Spleen (tissue), 11 donors: ENCODE results near the gene NRIP2. TPM values are rescaled to one million over a fixed set of nuclear protein-coding genes. Genes with fewer than 3 reads are reported as not detected.

Experiments used
- DNase-seq: peaks from one replicate; pipeline ENCODE4 v3.0.0-alpha.2; 2020
- H3K27ac ChIP-seq, 8 donors: fragments of 200-600 bp; sonication (generic) in 7 of 8; 1 replicate in 4 of 8; 2 replicates in 4 of 8; pipeline versions ENCODE4 v1.5.0 to v1.8.0; 2016 to 2021; ENCODE audit warnings: inconsistent platforms in 4 of 8, mild to moderate bottlenecking in 4 of 8, moderate library complexity in 1 of 8
- H3K27me3 ChIP-seq, 7 donors: fragments of 200-600 bp; sonication (generic) in 6 of 7; replicated peaks in 1 of 7; 1 replicate in 4 of 7; 2 replicates in 3 of 7; pipeline versions ENCODE4 v1.5.0 to v1.8.0; 2016 to 2021; ENCODE audit warnings: inconsistent platforms in 3 of 7, mild to moderate bottlenecking in 1 of 7
- H3K36me3 ChIP-seq, 6 donors: fragments of 200-600 bp; sonication (generic) in 5 of 6; 1 replicate in 4 of 6; 2 replicates in 2 of 6; pipeline versions ENCODE4 v1.5.0 to v1.8.0; 2016 to 2021; ENCODE audit warnings: inconsistent platforms in 2 of 6
- H3K4me1 ChIP-seq, 6 donors: fragments of 200-600 bp; sonication (generic) in 5 of 6; 1 replicate in 3 of 6; 2 replicates in 3 of 6; pipeline versions ENCODE4 v1.5.0 to v1.8.0; 2016 to 2021; ENCODE audit warnings: inconsistent platforms in 3 of 6
- H3K4me3 ChIP-seq, 8 donors: fragments of 200-600 bp; sonication (generic) in 7 of 8; 1 replicate in 4 of 8; 2 replicates in 4 of 8; pipeline versions ENCODE4 v1.5.0 to v1.8.0; 2016 to 2021; ENCODE audit warnings: inconsistent platforms in 4 of 8, mild to moderate bottlenecking in 4 of 8, moderate library complexity in 2 of 8
- H3K9me3 ChIP-seq, 8 donors: fragments of 200-600 bp; sonication (generic) in 7 of 8; 1 replicate in 4 of 8; 2 replicates in 4 of 8; pipeline versions ENCODE4 v1.5.0 to v1.8.0; 2016 to 2021; ENCODE audit warnings: inconsistent platforms in 4 of 8
- CTCF ChIP-seq, 11 experiments: fragments of 200-600 bp in 7 of 11; fragments of 450-650 bp in 4 of 11; sonication (generic) in 4 of 11; IDR thresholded peaks in 8 of 11; conservative IDR thresholded peaks in 3 of 11; 1 replicate in 7 of 11; 2 replicates in 4 of 11; pipeline versions ENCODE4 v1.4.0 to v1.8.0; 2016 to 2021; ENCODE audit warnings: antibody characterized with exemption in 11 of 11, inconsistent platforms in 4 of 11, mild to moderate bottlenecking in 1 of 11
- POLR2A ChIP-seq, 3 donors: fragments of 450-650 bp; IDR thresholded peaks; one replicate each; pipeline ENCODE4 v1.5.1; 2017; ENCODE audit warnings: antibody characterized with exemption in 3 of 3, mild to moderate bottlenecking in 1 of 3
- POLR2AphosphoS5 ChIP-seq, 3 donors: sonication (generic); formaldehyde crosslinking; IDR thresholded peaks; one replicate each; pipeline ENCODE4 v1.5.1; 2017; ENCODE audit warnings: antibody characterized with exemption in 3 of 3
- WGBS, 5 donors: extraction: QIAGEN DNeasy Blood & Tissue Kit in 3 of 5; methylation state at CpG; one replicate each; pipeline versions ENCODE4 v1.1.5 to v1.1.7; 2013 to 2018; 5-methylcytosine and 5-hydroxymethylcytosine counted together
- intact Hi-C: fragments of 100-400 bp; cut with DNase I; formaldehyde crosslinking; loops from one replicate; pipeline ENCODE4 v1.15.0; 2023; ENCODE audit warnings: low total_unique reads
- polyA plus RNA-seq, 3 donors: library from polyadenylated mRNA; stranded (reverse); fragments of 200-250 nt; gene quantifications; one replicate each; pipeline ENCODE4 v1.2.1, GENCODE V29; 2013
- total RNA-seq, 7 donors: library from RNA; depleted of rRNA in 3 of 7; stranded (reverse); fragments of >200 nt in 3 of 7; fragmentation: NEBNext Ultra II Directional in 4 of 7; extraction: Animal tissue kit (Norgen Biotek cat#: 25700) in 4 of 7; gene quantifications; one replicate each; pipeline versions ENCODE4 v1.1.0 to v1.2.1, GENCODE V29; 2016 to 2021
- donor health status: healthy with polysubstance abuse.
- donor health status: DM: no; HTN: no; CAD: no; lungs with moderate emphysema.
- donor health status: DM: no; HTN: no; CAD: no.
- donor health status: Bipolar disorder and iron deficiency.
- donor health status: healthy.
- donor health status: DM: no; HTN: no; CAD: no.
- donor health status: DM: yes; HTN: yes; CAD: no.

Gene NRIP2
- total and polyA plus RNA-seq, 10 donors = 1.3 to 18.8 (median 10.5) TPM

GRCh38 chr12:2826721-2827515 lies 7.9 kb downstream of the NRIP2 start:
- Histone ChIP-seq H3K4me3 (no peak overlapping the region), H3K36me3 (peaks cover 5 to 100% (median 86%) of the 10 kb centered on the region in 6 donors), H3K4me1 (no peaks in the 10 kb centered on the region), H3K27ac (no peak overlapping the region), H3K27me3 (no peaks in the 10 kb centered on the region), H3K9me3 (no peaks in the 10 kb centered on the region)
- DNase-seq = no peak
- intact Hi-C loops = no loop called here
- WGBS, 5 donors = 90 to 96% (median 93%) methylated on average over 14 of the region's 14 CpGs
- no peak for TF ChIP-seq POLR2A (IDR thresholded peaks at IDR 0.05)
- no peak for TF ChIP-seq CTCF (IDR thresholded peaks at IDR 0.05 in 8 of 11, conservative IDR thresholded peaks at IDR 0.05 in 3 of 11)
- no peak for TF ChIP-seq POLR2AphosphoS5 (IDR thresholded peaks at IDR 0.05)

DNA sequence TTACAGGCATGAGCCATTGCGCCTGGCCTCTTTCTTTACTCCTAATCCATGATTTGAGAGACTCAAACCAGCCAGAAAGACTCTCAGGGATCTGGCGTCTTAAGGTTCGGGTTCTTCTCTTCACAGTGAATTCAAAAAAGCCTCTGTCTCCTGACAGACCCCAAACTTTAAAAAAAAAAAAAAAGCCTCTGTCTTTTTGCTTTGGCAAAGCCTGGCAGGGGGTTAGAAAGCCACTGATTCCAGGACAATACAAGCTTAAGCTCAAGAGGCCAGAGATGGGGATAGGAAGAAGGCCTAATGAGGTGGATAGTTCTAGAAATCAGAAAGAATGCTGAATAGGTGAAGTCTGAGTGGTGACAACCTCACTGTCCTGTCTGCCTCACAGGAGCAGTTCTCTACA lies 8.8 kb downstream of the NRIP2 start:
- H3K4me3 ChIP-seq = no peak overlapping the region
- TF ChIP-seq POLR2AphosphoS5 (IDR thresholded peaks at IDR 0.05) (no peak), CTCF (IDR thresholded peaks at IDR 0.05 in 8 of 11, conservative IDR thresholded peaks at IDR 0.05 in 3 of 11) (no peak), POLR2A (IDR thresholded peaks at IDR 0.05) (no peak)
- H3K9me3 ChIP-seq = no peaks in the 10 kb centered on the region
- 93 to 98% (median 95%) methylated on average over 3 of the region's 3 CpGs for WGBS, 5 donors
- no peaks in the 10 kb centered on the region for H3K4me1 ChIP-seq
- no peaks in the 10 kb centered on the region for H3K27me3 ChIP-seq
- intact Hi-C loops = no loop called here
- DNase-seq = no peak
- H3K36me3 ChIP-seq = peaks cover 5 to 100% (median 94%) of the 10 kb centered on the region in 6 donors
- no peak overlapping the region for H3K27ac ChIP-seq

GRCh38 chr12:2825132-2825531 lies 9.7 kb downstream of the NRIP2 start:
- no peak overlapping the region for H3K4me3 ChIP-seq
- intact Hi-C loops = no loop called here
- no peak for DNase-seq
- H3K36me3 ChIP-seq = peaks cover 5 to 100% (median 94%) of the 10 kb centered on the region in 6 donors
- TF ChIP-seq POLR2AphosphoS5 (IDR thresholded peaks at IDR 0.05) = no peak
- 85 to 89% (median 87%) methylated on average over 4 of the region's 4 CpGs for WGBS, 5 donors
- no peaks in the 10 kb centered on the region for H3K9me3 ChIP-seq
- H3K27me3 ChIP-seq = no peaks in the 10 kb centered on the region
- H3K4me1 ChIP-seq = no peaks in the 10 kb centered on the region
- H3K27ac ChIP-seq = no peak overlapping the region

GRCh38 chr12:2824541-2824940 lies 10.3 kb downstream of the NRIP2 start:
- no peaks in the 10 kb centered on the region for H3K27me3 ChIP-seq
- no peaks in the 10 kb centered on the region for H3K4me1 ChIP-seq
- H3K4me3 ChIP-seq = no peak overlapping the region
- DNase-seq = no peak
- H3K9me3 ChIP-seq = no peaks in the 10 kb centered on the region
- no peak overlapping the region for H3K27ac ChIP-seq
- WGBS, 5 donors = 80 to 91% (median 90%) methylated on average over 6 of the region's 6 CpGs
- intact Hi-C loops = no loop called here
- no peak for TF ChIP-seq POLR2AphosphoS5 (IDR thresholded peaks at IDR 0.05)
- no peak for TF ChIP-seq POLR2A (IDR thresholded peaks at IDR 0.05)
- no peak for TF ChIP-seq CTCF (IDR thresholded peaks at IDR 0.05 in 8 of 11, conservative IDR thresholded peaks at IDR 0.05 in 3 of 11)
- peaks cover 5 to 100% (median 94%) of the 10 kb centered on the region in 6 donors for H3K36me3 ChIP-seq
